Measurements from ENCODE around the gene GPATCH4. TPM values are rescaled to one million over a fixed set of nuclear protein-coding genes. Genes with fewer than 3 reads are reported as not detected.
A peak's percentile ranks its signal among the peaks of the same experiment; 100 is the strongest.

Gene GPATCH4
- total and polyA plus RNA-seq, 2 donors (not counting 1 experiment from before 2014, with no cell fraction given): 12.2 to 23.6 TPM

DNA sequence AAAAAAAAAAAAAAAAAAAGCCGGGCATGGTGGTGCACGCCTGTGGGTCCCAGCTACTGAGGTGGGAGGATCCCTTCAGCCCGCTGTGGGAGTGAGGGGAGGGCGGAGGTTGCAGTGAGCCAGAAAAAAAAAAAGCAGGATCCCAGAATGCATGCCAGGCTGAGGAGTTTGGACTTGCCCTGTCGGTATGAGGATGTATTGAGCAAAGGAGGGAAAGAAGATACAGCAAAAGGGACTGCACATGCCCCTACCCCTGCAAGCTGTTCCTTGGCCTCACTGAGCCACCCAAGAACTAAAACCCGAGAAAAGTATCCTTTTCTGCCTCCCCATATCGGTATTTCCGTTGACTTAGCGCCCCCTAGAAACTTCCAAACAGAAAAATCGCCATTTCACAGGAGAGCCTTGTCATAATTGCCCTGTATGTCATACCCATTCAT is 1.3 kb upstream of the GPATCH4 start:
- Histone ChIP-seq H3K9me3 (ENCODE audit: control insufficient read depth, insufficient read depth, low read depth, low read length) (no peaks in the 10 kb centered on the region), H2AFZ (ENCODE audit: low read length) (peak overlapping the region; percentile 38), H3K4me1 (ENCODE audit: control insufficient read depth, extremely low read depth, insufficient read depth, low read length) (peaks cover 7% of the 10 kb centered on the region), H3K4me3 (replicated peaks in 1 of 4; ENCODE audit: control extremely low read depth in 1 of 4, insufficient read depth in 1 of 4, low read depth in 3 of 4, low read length in 4 of 4) (no peak overlapping the region), H3K27me3 (ENCODE audit: control insufficient read depth, insufficient read depth, low read length) (no peaks in the 10 kb centered on the region), H4K20me1 (ENCODE audit: control insufficient read depth, extremely low read depth, insufficient read depth, low read length) (no peaks in the 10 kb centered on the region), H3K9ac (ENCODE audit: insufficient read depth, low read length) (no peak overlapping the region), H3K36me3 (ENCODE audit: control insufficient read depth, insufficient read depth, low read length) (no peaks in the 10 kb centered on the region), H3K4me2 (ENCODE audit: extremely low read depth, insufficient read depth, low read length) (no peak overlapping the region), H3K79me2 (ENCODE audit: control insufficient read depth, insufficient read depth, low read length) (peaks cover 15% of the 10 kb centered on the region), H3K27ac (ENCODE audit: insufficient read depth, low read length) (no peak overlapping the region)
- TF ChIP-seq, protein P1, sequence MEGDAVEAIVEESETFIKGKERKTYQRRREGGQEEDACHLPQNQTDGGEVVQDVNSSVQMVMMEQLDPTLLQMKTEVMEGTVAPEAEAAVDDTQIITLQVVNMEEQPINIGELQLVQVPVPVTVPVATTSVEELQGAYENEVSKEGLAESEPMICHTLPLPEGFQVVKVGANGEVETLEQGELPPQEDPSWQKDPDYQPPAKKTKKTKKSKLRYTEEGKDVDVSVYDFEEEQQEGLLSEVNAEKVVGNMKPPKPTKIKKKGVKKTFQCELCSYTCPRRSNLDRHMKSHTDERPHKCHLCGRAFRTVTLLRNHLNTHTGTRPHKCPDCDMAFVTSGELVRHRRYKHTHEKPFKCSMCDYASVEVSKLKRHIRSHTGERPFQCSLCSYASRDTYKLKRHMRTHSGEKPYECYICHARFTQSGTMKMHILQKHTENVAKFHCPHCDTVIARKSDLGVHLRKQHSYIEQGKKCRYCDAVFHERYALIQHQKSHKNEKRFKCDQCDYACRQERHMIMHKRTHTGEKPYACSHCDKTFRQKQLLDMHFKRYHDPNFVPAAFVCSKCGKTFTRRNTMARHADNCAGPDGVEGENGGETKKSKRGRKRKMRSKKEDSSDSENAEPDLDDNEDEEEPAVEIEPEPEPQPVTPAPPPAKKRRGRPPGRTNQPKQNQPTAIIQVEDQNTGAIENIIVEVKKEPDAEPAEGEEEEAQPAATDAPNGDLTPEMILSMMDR (conservative IDR thresholded peaks at IDR 0.05 in 1 of 2, IDR thresholded peaks at IDR 0.05 in 1 of 2; ENCODE audit: low read depth in 1 of 2, low read length in 2 of 2): peak; percentile 22 to 32
- TF ChIP-seq EZH2 (IDR thresholded peaks at IDR 0.05; ENCODE audit: low read length, missing control alignments): no peak
- DNase-seq (ENCODE audit: low read depth in 2 of 2): peak in 1 of 2 donors; percentile 5

DNA sequence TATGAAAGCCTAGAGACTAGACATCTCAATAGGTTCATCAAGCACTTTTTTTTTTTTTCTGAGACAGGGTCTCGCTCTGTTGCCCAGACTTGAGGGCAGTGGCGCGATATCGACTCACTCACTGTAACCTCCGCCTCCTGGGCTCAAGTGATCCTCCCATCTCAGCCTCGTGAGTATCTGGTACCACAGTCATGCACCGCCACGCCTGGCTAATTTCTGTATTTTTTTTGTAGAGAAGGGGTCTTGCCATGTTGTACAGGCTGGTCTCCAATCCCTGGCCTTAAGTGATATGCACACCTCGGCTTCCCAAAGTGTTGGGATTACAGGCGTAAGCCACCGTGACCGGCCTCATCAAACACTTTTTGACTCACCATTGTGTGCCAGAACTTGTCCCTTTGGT is 613 bp upstream of the GPATCH4 start:
- Histone ChIP-seq H4K20me1 (ENCODE audit: control insufficient read depth, extremely low read depth, insufficient read depth, low read length) (no peaks in the 10 kb centered on the region), H3K79me2 (ENCODE audit: control insufficient read depth, insufficient read depth, low read length) (peaks cover 15% of the 10 kb centered on the region), H3K36me3 (ENCODE audit: control insufficient read depth, insufficient read depth, low read length) (peaks cover 4% of the 10 kb centered on the region), H3K9me3 (ENCODE audit: control insufficient read depth, insufficient read depth, low read depth, low read length) (no peaks in the 10 kb centered on the region), H3K4me3 (replicated peaks in 1 of 4; ENCODE audit: control extremely low read depth in 1 of 4, insufficient read depth in 1 of 4, low read depth in 3 of 4, low read length in 4 of 4) (peak overlapping the region; percentile 84 to 98 (median 92)), H3K4me1 (ENCODE audit: control insufficient read depth, extremely low read depth, insufficient read depth, low read length) (peaks cover 7% of the 10 kb centered on the region), H3K9ac (ENCODE audit: insufficient read depth, low read length) (peak overlapping the region; percentile 71), H3K27ac (ENCODE audit: insufficient read depth, low read length) (peak overlapping the region; percentile 90), H3K4me2 (ENCODE audit: extremely low read depth, insufficient read depth, low read length) (peak overlapping the region; percentile 96), H3K27me3 (ENCODE audit: control insufficient read depth, insufficient read depth, low read length) (no peaks in the 10 kb centered on the region), H2AFZ (ENCODE audit: low read length) (peak overlapping the region; percentile 94)
- no peak for DNase-seq (ENCODE audit: low read depth in 2 of 2)
- TF ChIP-seq, protein P1 (conservative IDR thresholded peaks at IDR 0.05 in 1 of 2, IDR thresholded peaks at IDR 0.05 in 1 of 2; ENCODE audit: low read depth in 1 of 2, low read length in 2 of 2): no peak

DNA sequence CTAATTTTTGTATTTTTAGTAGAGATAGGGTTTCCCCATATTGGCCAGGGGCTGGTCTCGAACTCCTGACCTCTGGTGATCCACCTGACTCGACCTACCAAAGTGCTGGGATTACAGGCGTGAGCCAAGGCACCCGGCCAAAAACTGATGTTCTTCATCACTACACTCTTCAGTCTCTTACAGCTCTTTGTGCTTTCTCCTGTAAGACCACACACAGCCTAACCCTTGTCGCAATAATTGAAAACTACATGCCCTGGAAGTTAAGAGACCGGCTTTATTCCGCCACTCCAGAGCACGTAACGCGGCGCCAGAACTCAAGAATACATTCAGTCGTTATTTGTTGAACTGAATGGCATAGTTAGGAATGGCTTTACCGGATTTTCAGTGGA is 552 bp downstream of the GPATCH4 start:
- Histone ChIP-seq H3K9me3 (ENCODE audit: control insufficient read depth, insufficient read depth, low read depth, low read length) (no peaks in the 10 kb centered on the region), H3K36me3 (ENCODE audit: control insufficient read depth, insufficient read depth, low read length) (peaks cover 9% of the 10 kb centered on the region), H4K20me1 (ENCODE audit: control insufficient read depth, extremely low read depth, insufficient read depth, low read length) (no peaks in the 10 kb centered on the region), H3K9ac (ENCODE audit: insufficient read depth, low read length) (peak overlapping the region; percentile 83), H2AFZ (ENCODE audit: low read length) (peak overlapping the region; percentile 95), H3K27ac (ENCODE audit: insufficient read depth, low read length) (peak overlapping the region; percentile 90), H3K4me2 (ENCODE audit: extremely low read depth, insufficient read depth, low read length) (peak overlapping the region; percentile 96), H3K27me3 (ENCODE audit: control insufficient read depth, insufficient read depth, low read length) (no peaks in the 10 kb centered on the region), H3K4me1 (ENCODE audit: control insufficient read depth, extremely low read depth, insufficient read depth, low read length) (peaks cover 7% of the 10 kb centered on the region), H3K79me2 (ENCODE audit: control insufficient read depth, insufficient read depth, low read length) (peaks cover 15% of the 10 kb centered on the region), H3K4me3 (replicated peaks in 1 of 4; ENCODE audit: control extremely low read depth in 1 of 4, insufficient read depth in 1 of 4, low read depth in 3 of 4, low read length in 4 of 4) (peak overlapping the region; percentile 84 to 98 (median 92))
- peak; percentile 10 to 19 for DNase-seq (ENCODE audit: low read depth in 2 of 2)
- TF ChIP-seq, protein P1 (conservative IDR thresholded peaks at IDR 0.05 in 1 of 2, IDR thresholded peaks at IDR 0.05 in 1 of 2; ENCODE audit: low read depth in 1 of 2, low read length in 2 of 2): no peak
- no peak for TF ChIP-seq EZH2 (IDR thresholded peaks at IDR 0.05; ENCODE audit: low read length, missing control alignments)
